Endothelial cell of umbilical vein (primary cell): ENCODE measurements around the gene NEK7. TPM values are rescaled to one million over a fixed set of nuclear protein-coding genes. Genes with fewer than 3 reads are reported as not detected.

Experiments
- BruUV-seq: library from RNA; stranded (reverse); fragments of 400-500 nt; replicated peaks from 2 replicates; lab custom pipeline; 2021; lab: Mats Ljungman, UMichigan
- CTCF ChIA-PET: fragments of 300-600, 350-600 bp; sonication (Branson Sonifier 250); formaldehyde crosslinking; loops from one replicate; lab custom pipeline; 2021; ENCODE audit warnings: antibody characterized with exemption, inconsistent platforms; lab: Charles Lee
- POLR2A ChIA-PET: fragments of 300-600, 350-600 bp; sonication (Branson Sonifier 250); formaldehyde crosslinking; loops from one replicate; lab custom pipeline; 2021; ENCODE audit warnings: antibody characterized with exemption, inconsistent platforms; lab: Charles Lee
- DNase-seq: peaks from one replicate; pipeline ENCODE4 v3.0.0-alpha.2; 2011; ENCODE audit warnings: low read depth, low spot score
- FAIRE-seq: peaks from 2 replicates; lab custom pipeline; 2011; peaks lifted over from hg19 to GRCh38; lab: Jason Lieb, UNC
- H2AFZ ChIP-seq: 2 replicates; pipeline ENCODE4 v1.6.0; 2012; ENCODE audit warnings: low read depth, low read length, control low read depth, inconsistent platforms
- H3K27ac ChIP-seq: 2 replicates; pipeline ENCODE4 v1.5.1; 2011; ENCODE audit warnings: low read depth, mild to moderate bottlenecking, control low read depth, low read length, moderate library complexity; ENCODE audit not compliant: insufficient read depth
- H3K27me3 ChIP-seq, 2 experiments: 2 replicates each; pipeline versions ENCODE4 v1.6.0 to v1.6.1; 2011; ENCODE audit warnings: low read length in 2 of 2, mixed read lengths in 1 of 2; ENCODE audit not compliant: control insufficient read depth in 2 of 2, insufficient read depth in 2 of 2
- H3K36me3 ChIP-seq, 2 experiments: 2 replicates in 1 of 2; 3 replicates in 1 of 2; pipeline ENCODE4 v1.5.1; 2011; ENCODE audit warnings: low read length in 2 of 2, mild to moderate bottlenecking in 1 of 2, moderate library complexity in 1 of 2; ENCODE audit not compliant: control insufficient read depth in 2 of 2, insufficient read depth in 2 of 2; ENCODE audit errors: extremely low read depth in 1 of 2
- H3K4me1 ChIP-seq: 3 replicates; pipeline ENCODE4 v1.5.1; 2011; ENCODE audit warnings: mild to moderate bottlenecking, low read length; ENCODE audit not compliant: control insufficient read depth, insufficient read depth; ENCODE audit errors: extremely low read depth
- H3K4me2 ChIP-seq: 2 replicates; pipeline ENCODE4 v1.6.1; 2011; ENCODE audit warnings: low read length, control low read depth, mixed read lengths; ENCODE audit not compliant: insufficient read depth
- H3K4me3 ChIP-seq, 3 experiments: fragments of 200-600 bp in 1 of 3; sonication (generic), shearing (Covaris generic) in 1 of 3; replicated peaks in 1 of 3; 2 replicates each; pipeline ENCODE4 v1.5.1; 2011 to 2016; ENCODE audit warnings: control low read depth in 3 of 3, low read length in 3 of 3, mild to moderate bottlenecking in 2 of 3, inconsistent platforms in 1 of 3, low read depth in 1 of 3, moderate library complexity in 1 of 3; ENCODE audit not compliant: insufficient read depth in 1 of 3
- H3K79me2 ChIP-seq: 2 replicates; pipeline ENCODE4 v1.6.0; 2012; ENCODE audit warnings: low read length, inconsistent platforms; ENCODE audit not compliant: control insufficient read depth, insufficient read depth
- H3K9ac ChIP-seq: replicated peaks from 2 replicates; pipeline ENCODE3; 2011; ENCODE audit warnings: low read length, control low read depth; ENCODE audit not compliant: insufficient read depth; ENCODE audit errors: extremely low read depth
- H3K9me1 ChIP-seq: replicated peaks from 3 replicates; pipeline ENCODE4 v1.6.0; 2011; ENCODE audit warnings: mild to moderate bottlenecking, low read length; ENCODE audit not compliant: control insufficient read depth, insufficient read depth; ENCODE audit errors: extremely low read depth
- H3K9me3 ChIP-seq: replicated peaks from 2 replicates; pipeline ENCODE4 v1.5.1; 2012; ENCODE audit warnings: low read length, inconsistent platforms; ENCODE audit not compliant: control insufficient read depth, insufficient read depth
- H4K20me1 ChIP-seq: replicated peaks from 2 replicates; pipeline ENCODE3; 2011; ENCODE audit warnings: mild to moderate bottlenecking, low read length; ENCODE audit not compliant: control insufficient read depth, insufficient read depth; ENCODE audit errors: extremely low read depth
- EZH2 ChIP-seq: IDR thresholded peaks from 2 replicates; pipeline ENCODE4 v1.6.1; 2012; ENCODE audit warnings: borderline replicate concordance, low read depth, mild to moderate bottlenecking, moderate library complexity, low read length, inconsistent platforms; ENCODE audit not compliant: severe bottlenecking
- FOS ChIP-seq: IDR thresholded peaks from 2 replicates; pipeline ENCODE4 v1.6.1; 2011; ENCODE audit warnings: mild to moderate bottlenecking, low read length, moderate library complexity, borderline replicate concordance; ENCODE audit not compliant: insufficient read depth
- GATA2 ChIP-seq: IDR thresholded peaks from 2 replicates; pipeline ENCODE4 v1.7.0; 2011; ENCODE audit warnings: low read depth, mild to moderate bottlenecking, moderate library complexity, mixed read lengths, low read length; ENCODE audit not compliant: insufficient read length, insufficient read depth
- JUN ChIP-seq: IDR thresholded peaks from 2 replicates; pipeline ENCODE4 v1.6.1; 2011; ENCODE audit warnings: borderline replicate concordance, low read depth; ENCODE audit not compliant: insufficient read length, insufficient read depth
- MYC ChIP-seq: IDR thresholded peaks from one replicate; pipeline ENCODE4 v1.6.1; 2011; ENCODE audit warnings: mild to moderate bottlenecking, low read depth, low read length
- POLR2A ChIP-seq: IDR thresholded peaks from 2 replicates; pipeline ENCODE4 v1.6.1; 2012; ENCODE audit warnings: low read depth, mild to moderate bottlenecking, control low read depth, low read length
- POLR2AphosphoS5 ChIP-seq: IDR thresholded peaks from 2 replicates; pipeline ENCODE4 v1.6.1; 2012; ENCODE audit warnings: low read depth, mild to moderate bottlenecking, control low read depth, low read length, moderate library complexity; ENCODE audit not compliant: insufficient read depth
- dilution Hi-C: fragments of 300-500 bp; cut with MboI; formaldehyde crosslinking; loops from one replicate; pipeline ENCODE4 v1.15.0; 2019; ENCODE audit warnings: low sequenced_read_pairs; ENCODE audit not compliant: extremely low pct_ligation_motif_present
- intact Hi-C: fragments of 100-400 bp; cut with micrococcal nuclease; formaldehyde crosslinking; loops from one replicate; pipeline ENCODE4 v1.10.0; 2022
- polyA plus RNA-seq, 4 experiments: library from polyadenylated mRNA; depleted of rRNA in 3 of 4; stranded (reverse) in 3 of 4; unstranded in 1 of 4; fragments of >200 nt; gene quantifications; 2 replicates each; pipeline versions ENCODE4 v1.2.1 to v1.2.3, GENCODE V29; 2011 to 2012; ENCODE audit warnings: missing spikeins in 1 of 4
- total RNA-seq: library from RNA; stranded (reverse); gene quantifications from 2 replicates; pipeline ENCODE4 v1.2.3, GENCODE V29; 2021
- TF ChIP-seq, protein P1 (sequence below): IDR thresholded peaks from 2 replicates; pipeline ENCODE4 v1.6.1; 2011; ENCODE audit not compliant: insufficient read depth, insufficient read length
- TF ChIP-seq, protein P2 (sequence below), 2 donors: IDR thresholded peaks; 1 replicate in 1 of 2; 2 replicates in 1 of 2; pipeline ENCODE4 v1.5.1; 2011; ENCODE audit warnings: low read length in 2 of 2, mild to moderate bottlenecking in 2 of 2, moderate library complexity in 2 of 2, control low read depth in 1 of 2, inconsistent platforms in 1 of 2, low read depth in 1 of 2; ENCODE audit not compliant: insufficient read depth in 1 of 2; ENCODE audit errors: extremely low read depth in 1 of 2

Gene NEK7
- total and polyA plus RNA-seq, 2 donors (not counting 3 experiments of a cell fraction or from before 2014, with no cell fraction given), result 22.6 to 45.7 TPM

DNA sequence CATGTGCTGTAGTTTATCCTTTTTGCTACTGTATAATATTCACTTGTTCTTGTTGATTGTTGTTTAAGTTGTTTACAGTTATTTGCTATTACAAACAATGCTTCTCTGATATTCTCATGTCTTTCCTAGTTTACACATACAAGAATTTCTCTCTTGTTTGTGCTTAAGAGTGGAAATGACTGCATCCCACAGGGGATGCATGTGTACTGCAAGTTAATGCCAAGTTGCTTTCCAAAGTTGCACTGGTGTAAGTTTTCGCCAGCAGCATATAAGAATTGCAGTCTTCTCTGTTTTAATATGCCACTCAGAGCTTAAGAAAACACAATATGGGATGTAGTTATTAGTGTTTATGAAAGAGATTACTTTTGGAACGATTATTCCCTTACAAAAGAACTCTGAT is 97.7 kb downstream of the NEK7 start:
- DNase-seq (no peak), FAIRE-seq (no peak)
- Histone ChIP-seq H3K9me1 (no peaks in the 10 kb centered on the region), H3K4me1 (peaks cover 21% of the 10 kb centered on the region), H3K27ac (no peak overlapping the region), H4K20me1 (no peaks in the 10 kb centered on the region), H3K27me3 (no peaks in the 10 kb centered on the region), H3K4me2 (no peak overlapping the region), H3K36me3 (no peaks in the 10 kb centered on the region), H3K79me2 (peaks cover 18% of the 10 kb centered on the region), H3K4me3 (no peak overlapping the region), H2AFZ (no peak overlapping the region), H3K9me3 (no peaks in the 10 kb centered on the region), H3K9ac (no peak overlapping the region)
- intact Hi-C loops (no loop called here), dilution Hi-C loops (no loop called here)
- POLR2A ChIA-PET, result no interaction called here
- no TSS peak for BruUV-seq
- TF ChIP-seq POLR2AphosphoS5, result no peak
- TF ChIP-seq, protein P1, sequence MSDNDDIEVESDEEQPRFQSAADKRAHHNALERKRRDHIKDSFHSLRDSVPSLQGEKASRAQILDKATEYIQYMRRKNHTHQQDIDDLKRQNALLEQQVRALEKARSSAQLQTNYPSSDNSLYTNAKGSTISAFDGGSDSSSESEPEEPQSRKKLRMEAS, result no peak
- TF ChIP-seq, protein P2, sequence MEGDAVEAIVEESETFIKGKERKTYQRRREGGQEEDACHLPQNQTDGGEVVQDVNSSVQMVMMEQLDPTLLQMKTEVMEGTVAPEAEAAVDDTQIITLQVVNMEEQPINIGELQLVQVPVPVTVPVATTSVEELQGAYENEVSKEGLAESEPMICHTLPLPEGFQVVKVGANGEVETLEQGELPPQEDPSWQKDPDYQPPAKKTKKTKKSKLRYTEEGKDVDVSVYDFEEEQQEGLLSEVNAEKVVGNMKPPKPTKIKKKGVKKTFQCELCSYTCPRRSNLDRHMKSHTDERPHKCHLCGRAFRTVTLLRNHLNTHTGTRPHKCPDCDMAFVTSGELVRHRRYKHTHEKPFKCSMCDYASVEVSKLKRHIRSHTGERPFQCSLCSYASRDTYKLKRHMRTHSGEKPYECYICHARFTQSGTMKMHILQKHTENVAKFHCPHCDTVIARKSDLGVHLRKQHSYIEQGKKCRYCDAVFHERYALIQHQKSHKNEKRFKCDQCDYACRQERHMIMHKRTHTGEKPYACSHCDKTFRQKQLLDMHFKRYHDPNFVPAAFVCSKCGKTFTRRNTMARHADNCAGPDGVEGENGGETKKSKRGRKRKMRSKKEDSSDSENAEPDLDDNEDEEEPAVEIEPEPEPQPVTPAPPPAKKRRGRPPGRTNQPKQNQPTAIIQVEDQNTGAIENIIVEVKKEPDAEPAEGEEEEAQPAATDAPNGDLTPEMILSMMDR (IDR thresholded peaks at IDR 0.05; ENCODE audit: extremely low read depth in 1 of 2, insufficient read depth in 1 of 2, low read depth in 1 of 2, low read length in 2 of 2), result no peak
- TF ChIP-seq JUN, result no peak
- TF ChIP-seq FOS, result no peak
- TF ChIP-seq GATA2, result no peak
- no peak for TF ChIP-seq EZH2
- TF ChIP-seq POLR2A, result no peak
- no peak for TF ChIP-seq MYC
- CTCF ChIA-PET, result interaction anchor here (0.8 to 3.0 kb wide), 5 partner anchors 9 to 432 kb away, joined by 3 to 12 read pairs (median 4); no protein-coding TSS in a partner anchor
